OCI-M2 (cell line): Measurements from ENCODE around the gene KCNIP3.
"Not testable (repeated sequence)": the region's sequence is repeated elsewhere in the genome, so short reads cannot be mapped to it uniquely, and the experiment has no call there.

Experiments
- DNase-seq: peaks from one replicate; lab custom pipeline; 2025; ENCODE audit not compliant: unreplicated experiment; lab: John Stamatoyannopoulos, UW

Gene KCNIP3

GRCh38 chr2:95382686-95383634, 85.8 kb downstream of the KCNIP3 start:
- no peak for DNase-seq

DNA sequence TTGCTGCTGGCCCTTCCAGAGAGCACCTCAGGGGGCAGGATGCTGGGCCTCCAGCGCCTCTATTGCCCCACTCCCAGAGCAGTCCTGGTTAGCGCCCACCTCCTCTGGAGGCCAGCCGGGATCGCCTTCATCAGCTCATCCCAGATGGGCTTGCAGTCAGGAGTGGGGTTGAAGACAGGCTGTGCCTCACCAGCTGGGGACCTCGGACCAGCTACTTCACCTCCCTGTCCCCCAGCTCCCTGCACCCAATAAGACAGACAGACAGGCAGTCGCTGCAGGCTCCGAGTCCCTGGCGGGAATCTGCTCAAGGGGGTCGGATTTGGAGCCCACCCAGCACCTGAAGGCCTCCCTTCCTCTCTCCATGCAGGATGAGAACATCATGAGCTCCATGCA, 86.5 kb downstream of the KCNIP3 start:
- no peak for DNase-seq

- no peak for DNase-seq
Observed at GRCh38 chr2:95384854-95385569, 87.9 kb downstream of the KCNIP3 start.

DNA sequence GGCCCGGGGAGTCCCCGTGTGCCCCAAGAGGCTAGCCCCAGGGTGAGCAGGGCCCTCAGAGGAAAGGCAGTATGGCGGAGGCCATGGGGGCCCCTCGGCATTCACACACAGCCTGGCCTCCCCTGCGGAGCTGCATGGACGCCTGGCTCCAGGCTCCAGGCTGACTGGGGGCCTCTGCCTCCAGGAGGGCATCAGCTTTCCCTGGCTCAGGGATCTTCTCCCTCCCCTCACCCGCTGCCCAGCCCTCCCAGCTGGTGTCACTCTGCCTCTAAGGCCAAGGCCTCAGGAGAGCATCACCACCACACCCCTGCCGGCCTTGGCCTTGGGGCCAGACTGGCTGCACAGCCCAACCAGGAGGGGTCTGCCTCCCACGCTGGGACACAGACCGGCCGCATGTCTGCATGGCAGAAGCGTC, 88.4 kb downstream of the KCNIP3 start:
- DNase-seq, result no peak

- no peak for DNase-seq
Observed at GRCh38 chr2:95386031-95386430, 88.9 kb downstream of the KCNIP3 start.

- no peak for DNase-seq
Observed at GRCh38 chr2:95387358-95387757, 90.2 kb downstream of the KCNIP3 start.

GRCh38 chr2:95388091-95388692, 91.0 kb downstream of the KCNIP3 start:
- no peak for DNase-seq

DNA sequence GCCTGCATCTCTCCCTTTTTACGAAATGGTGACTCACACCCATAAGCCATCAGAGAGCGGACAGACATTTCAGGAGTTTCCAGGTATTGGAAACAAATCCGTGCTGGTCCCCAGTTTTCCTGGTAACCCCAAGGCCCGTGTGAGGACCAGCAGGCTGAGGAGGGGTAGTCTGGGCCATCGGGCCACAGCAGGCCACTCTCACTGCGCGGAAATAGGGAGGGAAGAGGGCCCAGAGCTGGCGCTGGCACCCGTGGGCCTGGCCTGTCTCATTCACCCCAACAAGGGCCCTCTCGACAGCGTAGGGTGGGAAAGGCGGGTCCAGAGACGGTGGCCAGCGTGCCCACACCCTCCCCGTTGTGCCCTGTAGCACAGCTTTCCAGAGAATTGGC, 91.7 kb downstream of the KCNIP3 start:
- DNase-seq, result no peak

DNA sequence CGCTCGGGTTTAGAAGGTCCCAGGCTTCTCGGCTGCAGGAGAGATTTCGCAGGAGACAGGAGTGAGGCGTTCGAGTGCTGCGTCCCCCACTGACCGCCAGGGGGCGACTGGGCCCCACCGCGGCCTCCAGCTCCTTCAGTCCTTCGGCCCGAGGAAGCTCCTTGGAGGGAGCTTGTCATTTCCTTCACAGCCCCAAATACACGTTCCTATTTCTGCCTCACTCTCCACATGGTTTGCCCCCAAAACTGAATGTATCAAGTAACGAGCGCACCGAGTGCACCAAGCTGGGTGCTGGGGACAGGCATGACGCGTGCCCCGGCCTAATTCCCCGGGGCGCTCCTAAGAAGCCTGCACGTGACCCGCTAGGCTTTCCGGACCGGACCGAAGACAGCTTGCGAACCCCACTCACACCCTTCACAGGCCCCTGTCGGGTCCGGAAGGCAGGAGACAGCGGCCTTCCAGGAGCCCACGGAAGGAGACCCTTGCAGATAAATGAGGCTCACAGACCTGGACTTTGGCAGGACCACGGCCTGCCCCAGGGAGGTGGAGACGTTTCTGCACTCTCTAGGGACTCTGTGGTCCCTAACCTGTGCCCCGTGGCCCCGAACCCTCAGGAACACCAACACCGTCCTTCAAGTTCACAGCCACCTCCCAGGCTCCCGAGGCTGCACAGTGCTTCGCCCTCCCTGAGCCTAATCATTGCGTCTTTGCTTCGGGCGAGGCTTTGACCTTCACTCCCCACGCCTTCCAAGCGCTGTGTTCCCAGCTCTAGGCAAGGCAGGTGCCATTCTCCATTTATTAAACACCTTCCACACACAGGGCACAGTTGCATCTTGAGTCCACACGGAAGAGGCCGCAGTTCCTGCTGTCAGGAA, 92.3 kb downstream of the KCNIP3 start:
- no peak for DNase-seq

- DNase-seq, result no peak
Observed at GRCh38 chr2:95390272-95390880, 93.2 kb downstream of the KCNIP3 start.

DNA sequence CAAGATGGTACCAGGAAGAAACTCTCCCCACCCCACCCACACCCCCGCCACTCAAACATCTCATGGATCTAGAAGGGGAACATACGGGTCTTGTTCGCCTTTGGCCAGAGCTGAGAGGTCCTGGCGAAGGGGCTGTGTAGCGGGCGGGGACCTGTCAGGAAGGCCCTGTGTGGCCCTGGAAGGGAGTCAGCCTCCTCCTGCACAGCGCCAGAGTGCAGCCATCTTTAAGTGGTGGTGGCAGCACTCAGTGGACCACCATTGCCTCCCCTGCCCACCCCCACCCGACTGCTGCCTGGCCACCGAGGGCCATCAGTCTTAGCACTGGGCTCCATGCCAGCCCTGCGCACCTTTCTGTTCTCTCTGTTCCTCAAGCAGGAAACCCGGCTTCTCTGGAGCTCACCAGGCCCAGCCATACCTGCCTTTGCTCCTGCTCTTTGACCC, 93.8 kb downstream of the KCNIP3 start:
- DNase-seq, result no peak

GRCh38 chr2:95391641-95392310, 94.6 kb downstream of the KCNIP3 start:
- DNase-seq, result no peak

DNA sequence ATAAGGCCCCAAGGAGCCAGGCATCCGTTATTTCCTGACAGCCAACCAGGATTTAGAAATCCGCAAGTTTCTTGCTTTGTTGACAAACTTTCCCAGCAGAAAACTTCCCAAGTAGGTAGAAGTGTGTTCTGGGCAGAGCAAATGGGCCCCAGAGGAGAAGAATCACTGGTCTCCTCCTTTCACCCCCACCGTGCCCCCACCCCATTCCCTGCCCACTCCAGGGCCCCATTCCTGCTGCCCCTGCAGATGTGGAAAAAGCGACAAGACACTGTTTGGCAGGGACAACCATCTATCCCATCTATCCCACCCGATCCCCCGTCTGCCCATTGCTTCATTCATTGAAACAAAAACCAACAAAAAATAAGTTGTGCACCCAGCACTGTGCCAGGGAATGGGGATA, 95.2 kb downstream of the KCNIP3 start:
- no peak for DNase-seq

- DNase-seq, result no peak
Observed at GRCh38 chr2:95392730-95393455, 95.7 kb downstream of the KCNIP3 start.

DNA sequence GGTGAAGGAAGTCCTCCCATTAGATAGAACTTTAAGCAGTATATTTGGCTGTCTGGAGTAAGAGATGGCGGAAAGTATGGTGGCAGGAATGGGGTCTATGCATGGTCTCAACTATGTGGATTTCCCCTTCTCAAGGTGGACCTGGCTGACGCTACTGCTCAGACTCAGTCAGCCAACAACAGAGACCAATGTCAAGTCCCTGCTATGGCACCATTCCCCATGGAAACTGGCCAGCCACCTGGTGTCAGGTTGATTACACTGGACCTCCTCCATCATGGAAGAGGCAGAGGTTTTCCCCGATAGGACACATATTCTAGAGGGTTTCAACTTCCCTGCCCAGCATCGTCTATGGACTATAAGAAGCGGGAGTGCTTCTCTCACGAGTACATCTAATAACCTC, 96.8 kb downstream of the KCNIP3 start:
- DNase-seq, result no peak

- no peak for DNase-seq
Observed at GRCh38 chr2:95399061-95399460, 101.9 kb downstream of the KCNIP3 start.

DNA sequence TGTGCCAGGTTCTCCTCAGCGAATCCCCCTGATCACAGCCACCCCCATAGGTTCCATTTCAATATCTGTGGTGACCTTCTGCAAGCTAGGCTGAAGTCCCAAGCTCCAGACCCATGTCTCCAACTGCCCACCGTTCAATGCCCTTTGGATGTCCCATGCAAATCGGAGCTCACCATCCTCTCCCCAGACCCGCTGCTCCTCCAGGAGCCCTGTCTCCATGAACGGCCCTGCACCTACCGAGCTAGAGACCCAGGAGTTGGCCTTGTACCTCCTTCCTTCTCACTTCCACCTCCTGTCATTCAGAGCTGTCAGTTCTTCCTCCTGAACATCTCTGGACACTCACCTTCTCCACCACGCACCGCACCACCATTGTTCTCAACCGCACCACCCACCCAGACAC, 104.3 kb downstream of the KCNIP3 start:
- DNase-seq, result no peak

DNA sequence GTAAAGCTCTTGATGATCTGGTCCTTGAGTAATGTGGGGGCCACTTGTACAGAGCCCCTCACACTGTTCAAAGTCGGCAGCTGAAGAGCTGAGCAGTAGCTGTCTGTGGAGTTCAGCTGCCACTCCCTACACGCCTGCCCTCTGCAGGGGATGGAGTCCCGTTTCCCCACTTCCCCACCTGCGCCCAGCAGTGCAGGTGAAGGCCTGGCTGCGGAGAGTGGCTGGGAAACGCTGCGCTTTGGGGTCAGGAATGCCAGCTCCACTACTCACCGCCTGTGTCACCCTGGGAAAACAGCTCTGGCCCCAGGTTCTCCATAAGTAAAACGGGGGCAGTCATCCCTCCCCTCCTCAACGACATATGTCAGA, 104.8 kb downstream of the KCNIP3 start:
- DNase-seq, result not testable (repeated sequence)
